ENCODE results near the gene ZSWIM1.
"Not testable (repeated sequence)": the region's sequence is repeated elsewhere in the genome, so short reads cannot be mapped to it uniquely, and the experiment has no call there.

ZSWIM1 gene

GRCh38 chr20:45931680-45932079, 50.7 kb downstream of the ZSWIM1 start:
- not testable (repeated sequence) for DNase-seq (ENCODE audit: low read depth)

GRCh38 chr20:45933266-45934045, 52.4 kb downstream of the ZSWIM1 start:
- peak; percentile 35 for DNase-seq (ENCODE audit: low read depth)

GRCh38 chr20:45934046-45934585, 53.1 kb downstream of the ZSWIM1 start:
- DNase-seq (ENCODE audit: low read depth) = no peak
